Transverse colon (tissue), 4 donors: Measurements from ENCODE around the gene CHST6. TPM values are rescaled to one million over a fixed set of nuclear protein-coding genes. Genes with fewer than 3 reads are reported as not detected.

Experiments
- DNase-seq: peaks from one replicate; pipeline ENCODE4 v3.0.0-alpha.2; 2019
- H3K27ac ChIP-seq, 4 donors: fragments of 200-600 bp; sonication (generic); 2 replicates each; pipeline ENCODE4 v1.5.1; 2016 to 2018; ENCODE audit warnings: inconsistent platforms in 4 of 4
- H3K27me3 ChIP-seq: fragments of 200-600 bp; sonication (generic); 2 replicates; pipeline ENCODE4 v1.5.1; 2017; ENCODE audit warnings: inconsistent platforms
- H3K36me3 ChIP-seq, 4 donors: fragments of 200-600 bp; sonication (generic); 2 replicates each; pipeline ENCODE4 v1.5.1; 2017 to 2019; ENCODE audit warnings: inconsistent platforms in 4 of 4
- H3K4me1 ChIP-seq, 4 donors: fragments of 200-600 bp; sonication (generic); 2 replicates each; pipeline ENCODE4 v1.5.1; 2017 to 2020; ENCODE audit warnings: inconsistent platforms in 4 of 4
- H3K4me3 ChIP-seq, 4 donors: fragments of 200-600 bp; sonication (generic); 1 replicate in 1 of 4; 2 replicates in 3 of 4; pipeline versions ENCODE4 v1.5.1 to v1.6.1; 2017 to 2019; ENCODE audit warnings: inconsistent platforms in 4 of 4
- H3K9me3 ChIP-seq, 2 donors: fragments of 200-600 bp; sonication (generic); 2 replicates each; pipeline ENCODE4 v1.5.1; 2017 to 2019; ENCODE audit warnings: inconsistent platforms in 2 of 2
- CTCF ChIP-seq, 5 experiments: fragments of 200-600 bp in 3 of 5; fragments of 450-650 bp in 2 of 5; sonication (generic) in 3 of 5; IDR thresholded peaks; 1 replicate in 2 of 5; 2 replicates in 3 of 5; pipeline ENCODE4 v1.5.1; 2016 to 2017; ENCODE audit warnings: antibody characterized with exemption in 5 of 5, inconsistent platforms in 3 of 5, mild to moderate bottlenecking in 2 of 5, moderate library complexity in 1 of 5
- EP300 ChIP-seq: sonication (generic); formaldehyde crosslinking; IDR thresholded peaks from one replicate; pipeline ENCODE4 v1.6.1; 2017; ENCODE audit warnings: antibody characterized with exemption, low read depth
- POLR2A ChIP-seq: fragments of 450-650 bp; IDR thresholded peaks from one replicate; pipeline ENCODE4 v1.6.1; 2016; ENCODE audit warnings: antibody characterized with exemption, mild to moderate bottlenecking, moderate library complexity
- POLR2AphosphoS5 ChIP-seq, 3 donors: sonication (generic); formaldehyde crosslinking; IDR thresholded peaks; one replicate each; pipeline ENCODE4 v1.6.1; 2016; ENCODE audit warnings: antibody characterized with exemption in 3 of 3
- WGBS, 2 donors: methylation state at CpG; one replicate each; pipeline ENCODE4 v1.1.5; 2018; ENCODE audit warnings: low coverage in 1 of 2; 5-methylcytosine and 5-hydroxymethylcytosine counted together
- in situ Hi-C, 4 donors: fragments of 200-750 bp; cut with MboI; loops; one replicate each; pipeline versions ENCODE4 v1.15.0 to v1.15.1; 2017; ENCODE audit warnings: low sequenced_read_pairs in 3 of 4, low pct_ligation_motif_present in 1 of 4, low pct_unique_long_range_greater_than_20kb in 1 of 4
- intact Hi-C: fragments of 100-400 bp; cut with DNase I; formaldehyde crosslinking; loops from one replicate; pipeline ENCODE4 v1.15.1; 2023; ENCODE audit warnings: low total_unique reads
- total RNA-seq, 4 donors: library from RNA; depleted of rRNA; stranded (reverse); fragments of >200 nt; gene quantifications; one replicate each; pipeline ENCODE4 v1.1.0, GENCODE V29; 2016

CHST6 gene
- total RNA-seq, 4 donors from 2014 or later, result 1.7 to 3.7 (median 2.9) TPM

- H3K27ac ChIP-seq, result no peak overlapping the region
- intact Hi-C loops (no loop called here), in situ Hi-C loops (loop anchor here in 2 of 4 donors (25.0 kb wide), 1 partner anchor 185 kb away; the partner anchor contains the start of genes KARS1 (in 2 of the 2) and TERF2IP (in 2 of the 2))
These were observed 42.6 kb downstream of the CHST6 start for GRCh38 chr16:75452464-75453190.

GRCh38 chr16:75446416-75446815, 48.8 kb downstream of the CHST6 start:
- Histone ChIP-seq H3K27ac (no peak overlapping the region), H3K27me3 (no peaks in the 10 kb centered on the region), H3K4me3 (no peak overlapping the region), H3K4me1 (peaks cover 0 to 3% (median 0%) of the 10 kb centered on the region in 4 donors), H3K9me3 (no peaks in the 10 kb centered on the region), H3K36me3 (peaks cover 0 to 34% (median 7%) of the 10 kb centered on the region in 4 donors)
- intact Hi-C loops, result no loop called here
- DNase-seq, result no peak
- no peak for TF ChIP-seq POLR2AphosphoS5 (IDR thresholded peaks at IDR 0.05)
- no peak for TF ChIP-seq CTCF (IDR thresholded peaks at IDR 0.05)
- TF ChIP-seq EP300, result no peak
- no peak for TF ChIP-seq POLR2A
- in situ Hi-C loops, result no loop called here

More at GRCh38 chr16:75452464-75453190, 42.6 kb downstream of the CHST6 start:
- H3K36me3 ChIP-seq, result peaks cover 0 to 22% (median 4%) of the 10 kb centered on the region in 4 donors
- TF ChIP-seq EP300, result no peak
- no peak for TF ChIP-seq POLR2AphosphoS5 (IDR thresholded peaks at IDR 0.05)
- TF ChIP-seq CTCF (IDR thresholded peaks at IDR 0.05), result no peak
- no peak for TF ChIP-seq POLR2A
- no peak for DNase-seq
- WGBS, 2 donors, result 85 to 94% methylated on average over 10 to 12 of the region's 12 CpGs
- H3K4me1 ChIP-seq, result peaks cover 4 to 49% (median 30%) of the 10 kb centered on the region in 4 donors
- no peaks in the 10 kb centered on the region for H3K9me3 ChIP-seq
- H3K4me3 ChIP-seq, result no peak overlapping the region
- no peaks in the 10 kb centered on the region for H3K27me3 ChIP-seq

- no peak for TF ChIP-seq POLR2AphosphoS5 (IDR thresholded peaks at IDR 0.05)
- no peak for TF ChIP-seq POLR2A
- no peak for TF ChIP-seq EP300
- TF ChIP-seq CTCF (IDR thresholded peaks at IDR 0.05), result no peak
- no peaks in the 10 kb centered on the region for H3K9me3 ChIP-seq
- peaks cover 0 to 3% (median 0%) of the 10 kb centered on the region in 4 donors for H3K4me1 ChIP-seq
- intact Hi-C loops (no loop called here), in situ Hi-C loops (no loop called here)
- peaks cover 0 to 27% (median 3%) of the 10 kb centered on the region in 4 donors for H3K36me3 ChIP-seq
- H3K4me3 ChIP-seq, result no peak overlapping the region
- 91 to 94% methylated on average over 2 to 5 of the region's 5 CpGs for WGBS, 2 donors
- H3K27ac ChIP-seq, result no peak overlapping the region
- no peaks in the 10 kb centered on the region for H3K27me3 ChIP-seq
- no peak for DNase-seq
These were observed 49.9 kb downstream of the CHST6 start for GRCh38 chr16:75445298-75445697.

- in situ Hi-C loops, result no loop called here
- H3K27ac ChIP-seq, result no peak overlapping the region
- no peaks in the 10 kb centered on the region for H3K27me3 ChIP-seq
- no peak overlapping the region for H3K4me3 ChIP-seq
- H3K36me3 ChIP-seq, result peaks cover 0 to 12% (median 3%) of the 10 kb centered on the region in 4 donors
- DNase-seq, result no peak
- intact Hi-C loops, result no loop called here
- H3K4me1 ChIP-seq, result peaks cover 0 to 3% (median 0%) of the 10 kb centered on the region in 4 donors
- WGBS, 2 donors, result 81 to 87% methylated on average over 3 of the region's 3 CpGs
- TF ChIP-seq POLR2A (no peak), EP300 (no peak), POLR2AphosphoS5 (IDR thresholded peaks at IDR 0.05) (no peak), CTCF (IDR thresholded peaks at IDR 0.05) (no peak)
- no peaks in the 10 kb centered on the region for H3K9me3 ChIP-seq
These were observed 51.9 kb downstream of the CHST6 start for GRCh38 chr16:75443298-75443697.
